Fibroblast of lung (primary cell): ENCODE data around the gene SLC38A8. TPM values are rescaled to one million over a fixed set of nuclear protein-coding genes. Genes with fewer than 3 reads are reported as not detected.

ENCODE experiments used
- DNase-seq, 2 donors: peaks; one replicate each; pipeline versions ENCODE4 v3.0.0 to v3.0.0-alpha.2; 2010; ENCODE audit warnings: low read depth in 2 of 2
- H2AFZ ChIP-seq: 2 replicates; pipeline ENCODE4 v1.5.1; 2012; ENCODE audit warnings: low read length, control low read depth, inconsistent platforms
- H3K27ac ChIP-seq: 2 replicates; pipeline ENCODE4 v1.5.1; 2011; ENCODE audit warnings: low read length, control low read depth; ENCODE audit not compliant: insufficient read depth
- H3K27me3 ChIP-seq: 2 replicates; pipeline ENCODE4 v1.5.1; 2011; ENCODE audit warnings: mild to moderate bottlenecking, low read length; ENCODE audit not compliant: control insufficient read depth, insufficient read depth
- H3K36me3 ChIP-seq: 2 replicates; pipeline ENCODE4 v1.5.1; 2011; ENCODE audit warnings: low read length; ENCODE audit not compliant: control insufficient read depth, insufficient read depth
- H3K4me1 ChIP-seq: 2 replicates; pipeline ENCODE4 v1.5.1; 2011; ENCODE audit warnings: low read length; ENCODE audit not compliant: control insufficient read depth, insufficient read depth; ENCODE audit errors: extremely low read depth
- H3K4me2 ChIP-seq: 2 replicates; pipeline ENCODE4 v1.5.1; 2011; ENCODE audit warnings: low read length, control low read depth; ENCODE audit not compliant: insufficient read depth; ENCODE audit errors: extremely low read depth
- H3K4me3 ChIP-seq, 4 experiments: fragments of 200-600 bp in 1 of 4; sonication (generic) in 1 of 4; replicated peaks in 1 of 4; 2 replicates each; pipeline ENCODE4 v1.5.1; 2011 to 2016; ENCODE audit warnings: low read length in 4 of 4, low read depth in 3 of 4, mild to moderate bottlenecking in 3 of 4, control low read depth in 2 of 4, inconsistent platforms in 1 of 4, mixed read lengths in 1 of 4; ENCODE audit not compliant: insufficient read depth in 1 of 4; ENCODE audit errors: control extremely low read depth in 1 of 4
- H3K79me2 ChIP-seq: 2 replicates; pipeline ENCODE4 v1.5.1; 2012; ENCODE audit warnings: mild to moderate bottlenecking, low read length, inconsistent platforms; ENCODE audit not compliant: control insufficient read depth, insufficient read depth
- H3K9ac ChIP-seq: 2 replicates; pipeline ENCODE4 v1.5.1; 2011; ENCODE audit warnings: mild to moderate bottlenecking, low read length, control low read depth; ENCODE audit not compliant: insufficient read depth
- H3K9me3 ChIP-seq: 2 replicates; pipeline ENCODE4 v1.5.1; 2012; ENCODE audit warnings: low read depth, low read length; ENCODE audit not compliant: control insufficient read depth, insufficient read depth
- H4K20me1 ChIP-seq: 2 replicates; pipeline ENCODE4 v1.5.1; 2011; ENCODE audit warnings: low read length; ENCODE audit not compliant: control insufficient read depth, insufficient read depth; ENCODE audit errors: extremely low read depth
- CTCF ChIP-seq, 2 donors: IDR thresholded peaks in 1 of 2; conservative IDR thresholded peaks in 1 of 2; 1 replicate in 1 of 2; 2 replicates in 1 of 2; pipeline ENCODE4 v1.5.1; 2011 to 2012; ENCODE audit warnings: low read length in 2 of 2, control low read depth in 1 of 2, inconsistent platforms in 1 of 2, low read depth in 1 of 2, mild to moderate bottlenecking in 1 of 2
- EZH2 ChIP-seq: IDR thresholded peaks from 2 replicates; pipeline ENCODE4 v1.5.1; 2012; ENCODE audit warnings: low read length, control low read depth, mild to moderate bottlenecking; ENCODE audit errors: missing control alignments
- polyA plus RNA-seq, 2 donors: library from polyadenylated mRNA; depleted of rRNA in 1 of 2; stranded (reverse) in 1 of 2; unstranded in 1 of 2; fragments of >200 nt; gene quantifications; 2 replicates each; pipeline ENCODE4 v1.2.1, GENCODE V29; 2011 to 2012; ENCODE audit warnings: missing spikeins in 1 of 2
- total RNA-seq: library from RNA; depleted of rRNA; stranded (reverse); fragments of >200 nt; gene quantifications from 2 replicates; pipeline ENCODE4 v1.2.1, GENCODE V29; 2014

Gene SLC38A8
- total and polyA plus RNA-seq, 2 donors (not counting 1 experiment from before 2014, with no cell fraction given) = not detected

- TF ChIP-seq EZH2 = no peak
- TF ChIP-seq CTCF (conservative IDR thresholded peaks at IDR 0.05 in 1 of 2, IDR thresholded peaks at IDR 0.05 in 1 of 2; ENCODE audit: low read depth in 1 of 2, low read length in 2 of 2) = no peak
- H3K79me2 ChIP-seq = no peaks in the 10 kb centered on the region
- no peaks in the 10 kb centered on the region for H3K9me3 ChIP-seq
- no peaks in the 10 kb centered on the region for H3K4me1 ChIP-seq
- H2AFZ ChIP-seq = no peak overlapping the region
- peaks cover 11% of the 10 kb centered on the region for H3K36me3 ChIP-seq
- no peak overlapping the region for H3K4me3 ChIP-seq
- no peaks in the 10 kb centered on the region for H3K27me3 ChIP-seq
- no peaks in the 10 kb centered on the region for H4K20me1 ChIP-seq
- no peak overlapping the region for H3K4me2 ChIP-seq
- DNase-seq = peak in 1 of 2 donors; percentile 14
- no peak overlapping the region for H3K9ac ChIP-seq
- H3K27ac ChIP-seq = no peak overlapping the region
Measured at GRCh38 chr16:84055801-84056634, 13.4 kb upstream of the SLC38A8 start.

GRCh38 chr16:84055366-84055765 is 12.8 kb upstream of the SLC38A8 start:
- H3K36me3 ChIP-seq = peaks cover 10% of the 10 kb centered on the region
- no peak overlapping the region for H3K4me2 ChIP-seq
- no peak overlapping the region for H3K4me3 ChIP-seq
- H3K27ac ChIP-seq = no peak overlapping the region
- no peak overlapping the region for H2AFZ ChIP-seq
- no peaks in the 10 kb centered on the region for H3K79me2 ChIP-seq
- H3K4me1 ChIP-seq = no peaks in the 10 kb centered on the region
- H3K9ac ChIP-seq = no peak overlapping the region
- H4K20me1 ChIP-seq = no peaks in the 10 kb centered on the region
- no peak for TF ChIP-seq EZH2
- TF ChIP-seq CTCF (conservative IDR thresholded peaks at IDR 0.05 in 1 of 2, IDR thresholded peaks at IDR 0.05 in 1 of 2; ENCODE audit: low read depth in 1 of 2, low read length in 2 of 2) = no peak
- H3K9me3 ChIP-seq = no peaks in the 10 kb centered on the region
- H3K27me3 ChIP-seq = no peaks in the 10 kb centered on the region
- peak in 1 of 2 donors; percentile 4 for DNase-seq

GRCh38 chr16:84054916-84055315 is 12.3 kb upstream of the SLC38A8 start:
- Histone ChIP-seq H3K4me3 (no peak overlapping the region), H3K36me3 (peaks cover 8% of the 10 kb centered on the region), H3K9me3 (no peaks in the 10 kb centered on the region), H3K79me2 (no peaks in the 10 kb centered on the region), H3K27me3 (no peaks in the 10 kb centered on the region), H4K20me1 (no peaks in the 10 kb centered on the region), H3K4me2 (no peak overlapping the region), H2AFZ (no peak overlapping the region), H3K4me1 (no peaks in the 10 kb centered on the region), H3K9ac (no peak overlapping the region), H3K27ac (no peak overlapping the region)
- TF ChIP-seq CTCF (conservative IDR thresholded peaks at IDR 0.05 in 1 of 2, IDR thresholded peaks at IDR 0.05 in 1 of 2; ENCODE audit: low read depth in 1 of 2, low read length in 2 of 2) = no peak
- DNase-seq = no peak
